ENCODE data around the gene NMS.

- TF ChIP-seq, protein P1, sequence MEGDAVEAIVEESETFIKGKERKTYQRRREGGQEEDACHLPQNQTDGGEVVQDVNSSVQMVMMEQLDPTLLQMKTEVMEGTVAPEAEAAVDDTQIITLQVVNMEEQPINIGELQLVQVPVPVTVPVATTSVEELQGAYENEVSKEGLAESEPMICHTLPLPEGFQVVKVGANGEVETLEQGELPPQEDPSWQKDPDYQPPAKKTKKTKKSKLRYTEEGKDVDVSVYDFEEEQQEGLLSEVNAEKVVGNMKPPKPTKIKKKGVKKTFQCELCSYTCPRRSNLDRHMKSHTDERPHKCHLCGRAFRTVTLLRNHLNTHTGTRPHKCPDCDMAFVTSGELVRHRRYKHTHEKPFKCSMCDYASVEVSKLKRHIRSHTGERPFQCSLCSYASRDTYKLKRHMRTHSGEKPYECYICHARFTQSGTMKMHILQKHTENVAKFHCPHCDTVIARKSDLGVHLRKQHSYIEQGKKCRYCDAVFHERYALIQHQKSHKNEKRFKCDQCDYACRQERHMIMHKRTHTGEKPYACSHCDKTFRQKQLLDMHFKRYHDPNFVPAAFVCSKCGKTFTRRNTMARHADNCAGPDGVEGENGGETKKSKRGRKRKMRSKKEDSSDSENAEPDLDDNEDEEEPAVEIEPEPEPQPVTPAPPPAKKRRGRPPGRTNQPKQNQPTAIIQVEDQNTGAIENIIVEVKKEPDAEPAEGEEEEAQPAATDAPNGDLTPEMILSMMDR (IDR thresholded peaks at IDR 0.05 in 8 of 11, conservative IDR thresholded peaks at IDR 0.05 in 3 of 11) = no peak
- no peak for TF ChIP-seq POLR2A (IDR thresholded peaks at IDR 0.05)
- TF ChIP-seq POLR2AphosphoS5 (IDR thresholded peaks at IDR 0.05) = no peak
Measured at GRCh38 chr2:100529900-100530299, 59.6 kb downstream of the NMS start.

Data from spleen (tissue), 7 donors.